ENCODE measurements around the gene CYP2A7. TPM values are rescaled to one million over a fixed set of nuclear protein-coding genes. Genes with fewer than 3 reads are reported as not detected.
"Not testable (repeated sequence)": the region's sequence is repeated elsewhere in the genome, so short reads cannot be mapped to it uniquely, and the experiment has no call there.

The CYP2A7 gene
- total and polyA plus RNA-seq, 3 experiments from 2014 or later = not detected

DNA sequence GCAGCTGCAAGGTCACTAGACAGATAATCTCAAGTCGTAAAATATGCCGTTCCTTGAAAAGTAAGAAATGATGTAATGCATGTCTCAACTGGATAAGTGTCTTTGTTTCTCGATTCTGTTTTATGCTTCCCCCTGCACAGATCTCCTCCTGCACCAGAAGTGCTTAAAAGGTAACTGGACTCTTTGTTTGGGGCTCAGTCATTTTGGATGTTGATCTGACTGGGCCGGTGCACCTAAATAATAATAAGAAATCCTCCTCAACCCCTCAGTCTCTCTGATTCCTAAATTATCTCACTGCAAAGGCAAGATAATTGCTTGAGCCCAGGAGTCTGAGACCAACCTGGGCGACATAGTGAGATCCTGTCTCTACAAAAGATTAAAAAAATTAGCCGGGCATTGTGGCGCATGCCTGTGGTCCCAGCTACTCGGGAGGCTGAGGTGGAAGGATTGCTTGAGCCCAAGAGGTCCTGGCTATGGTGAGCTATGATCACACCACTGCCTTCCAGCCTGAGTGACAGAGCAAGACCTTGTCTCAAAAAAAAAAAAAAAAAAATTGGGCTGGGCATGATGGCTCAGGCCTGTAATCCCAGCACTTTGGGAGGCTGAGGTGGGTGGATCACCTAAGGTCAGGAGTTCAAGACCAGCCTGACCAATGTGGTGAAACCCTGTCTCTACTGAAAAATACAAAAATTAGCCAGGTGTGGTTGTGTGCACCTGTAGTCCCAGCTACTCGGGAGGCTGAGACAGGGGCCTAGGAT lies 17.1 kb downstream of the CYP2A7 start:
- H3K27me3 Mint-ChIP-seq = peaks cover 10 to 30% of the 10 kb centered on the region in 2 donors
- H3K36me3 Mint-ChIP-seq; CTCF ChIA-PET; H3K27me3 ChIP-seq (ENCODE audit: insufficient read depth, low read length, poor library complexity, severe bottlenecking); H3K4me3 Mint-ChIP-seq; H3K4me3 ChIP-seq (ENCODE audit: low read length); H3K36me3 ChIP-seq (ENCODE audit: insufficient read depth, low read length); H3K4me1 Mint-ChIP-seq; H3K27ac Mint-ChIP-seq; H3K4me1 ChIP-seq (ENCODE audit: insufficient read depth, low read length); H3K9me3 Mint-ChIP-seq; DNase-seq; H3K9me3 ChIP-seq (ENCODE audit: low read length); POLR2A ChIA-PET: not testable (repeated sequence)
- peak overlapping the region; percentile 38 for H3K27ac ChIP-seq (ENCODE audit: low read depth, low read length)

DNA sequence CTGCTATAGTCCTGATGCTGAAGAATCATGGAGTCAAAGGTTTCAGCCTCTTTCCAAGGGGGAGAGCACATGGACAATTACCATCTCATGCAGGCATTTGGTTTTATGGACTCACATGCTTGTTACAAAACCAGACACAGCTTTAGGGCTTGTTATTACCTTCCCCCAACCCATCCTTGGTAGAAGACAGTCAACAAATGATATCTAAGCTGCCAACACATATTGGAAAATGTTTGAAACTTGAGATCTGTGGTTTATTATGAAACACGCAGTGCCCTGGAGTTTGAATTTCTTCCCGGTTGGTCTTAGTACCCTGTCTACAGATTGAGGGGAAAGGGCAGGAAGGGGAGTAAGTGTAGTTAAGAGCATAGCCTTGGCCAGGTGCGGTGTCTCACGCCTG lies 19.2 kb downstream of the CYP2A7 start:
- Histone ChIP-seq H3K27ac (ENCODE audit: low read depth, low read length) (no peak overlapping the region), H3K4me3 (ENCODE audit: low read length) (no peak overlapping the region), H3K9me3 (ENCODE audit: low read length) (no peaks in the 10 kb centered on the region), H3K27me3 (ENCODE audit: insufficient read depth, low read length, poor library complexity, severe bottlenecking) (no peaks in the 10 kb centered on the region), H3K4me1 (ENCODE audit: insufficient read depth, low read length) (no peaks in the 10 kb centered on the region), H3K36me3 (ENCODE audit: insufficient read depth, low read length) (no peaks in the 10 kb centered on the region)
- POLR2A ChIA-PET = no interaction called here
- H3K4me1 Mint-ChIP-seq = no peaks in the 10 kb centered on the region
- CTCF ChIA-PET = no interaction called here
- peaks cover 8 to 26% of the 10 kb centered on the region in 2 donors for H3K27me3 Mint-ChIP-seq
- peaks cover 0 to 3% (median 1%) of the 10 kb centered on the region in 3 donors for H3K36me3 Mint-ChIP-seq
- DNase-seq = no peak
- no peaks in the 10 kb centered on the region for H3K9me3 Mint-ChIP-seq
- H3K4me3 Mint-ChIP-seq = no peak overlapping the region
- H3K27ac Mint-ChIP-seq = peak overlapping the region in 1 of 8 donors; percentile 6

GRCh38 chr19:40862333-40862732 lies 19.7 kb downstream of the CYP2A7 start:
- no peak overlapping the region for H3K4me3 ChIP-seq (ENCODE audit: low read length)
- H3K9me3 ChIP-seq (ENCODE audit: low read length) = no peaks in the 10 kb centered on the region
- CTCF ChIA-PET = no interaction called here
- peaks cover 6 to 22% of the 10 kb centered on the region in 2 donors for H3K27me3 Mint-ChIP-seq
- H3K27ac ChIP-seq (ENCODE audit: low read depth, low read length) = no peak overlapping the region
- no peak overlapping the region for H3K4me3 Mint-ChIP-seq
- no peak for DNase-seq
- H3K9me3 Mint-ChIP-seq = no peaks in the 10 kb centered on the region
- no peak overlapping the region for H3K27ac Mint-ChIP-seq
- H3K27me3 ChIP-seq (ENCODE audit: insufficient read depth, low read length, poor library complexity, severe bottlenecking) = no peaks in the 10 kb centered on the region
- no peaks in the 10 kb centered on the region for H3K36me3 ChIP-seq (ENCODE audit: insufficient read depth, low read length)
- no peaks in the 10 kb centered on the region for H3K4me1 Mint-ChIP-seq
- H3K36me3 Mint-ChIP-seq = peaks cover 0 to 3% (median 1%) of the 10 kb centered on the region in 3 donors
- POLR2A ChIA-PET = no interaction called here
- no peaks in the 10 kb centered on the region for H3K4me1 ChIP-seq (ENCODE audit: insufficient read depth, low read length)

DNA sequence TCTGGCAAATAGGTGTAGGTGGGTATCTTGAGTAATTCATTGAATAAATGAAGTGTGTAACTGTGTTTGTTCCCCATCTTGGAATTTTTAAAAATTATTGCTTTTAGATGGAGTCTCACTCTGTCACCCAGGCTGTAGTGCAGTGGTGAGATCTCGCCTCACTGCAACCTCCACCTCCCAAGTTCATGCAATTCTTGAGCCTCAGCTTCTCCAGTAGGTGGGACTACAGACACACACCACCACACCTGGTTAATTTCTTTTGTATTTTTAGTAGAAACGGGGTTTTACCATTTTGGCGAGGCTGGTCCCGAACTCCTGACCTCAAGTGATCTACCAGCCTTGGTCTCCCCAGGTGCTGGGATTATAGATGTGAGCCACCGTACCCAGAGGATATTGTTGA lies 23.9 kb downstream of the CYP2A7 start:
- Mint-ChIP-seq H3K4me3 (no peak overlapping the region), H3K9me3 (no peaks in the 10 kb centered on the region), H3K27ac (no peak overlapping the region), H3K36me3 (peaks cover 0 to 3% (median 1%) of the 10 kb centered on the region in 3 donors), H3K27me3 (peaks cover 0 to 16% of the 10 kb centered on the region in 2 donors), H3K4me1 (no peaks in the 10 kb centered on the region)
- no peaks in the 10 kb centered on the region for H3K27me3 ChIP-seq (ENCODE audit: insufficient read depth, low read length, poor library complexity, severe bottlenecking)
- H3K4me1 ChIP-seq (ENCODE audit: insufficient read depth, low read length) = no peaks in the 10 kb centered on the region
- H3K9me3 ChIP-seq (ENCODE audit: low read length) = no peaks in the 10 kb centered on the region
- no peak overlapping the region for H3K27ac ChIP-seq (ENCODE audit: low read depth, low read length)
- ChIA-PET POLR2A (no interaction called here), CTCF (no interaction called here)
- no peaks in the 10 kb centered on the region for H3K36me3 ChIP-seq (ENCODE audit: insufficient read depth, low read length)
- H3K4me3 ChIP-seq (ENCODE audit: low read length) = no peak overlapping the region
- DNase-seq = no peak

GRCh38 chr19:40852467-40853152 lies 29.4 kb downstream of the CYP2A7 start:
- POLR2A ChIA-PET; H3K9me3 Mint-ChIP-seq; H3K27ac ChIP-seq (ENCODE audit: low read depth, low read length); H3K4me1 ChIP-seq (ENCODE audit: insufficient read depth, low read length); H3K4me3 Mint-ChIP-seq; H3K9me3 ChIP-seq (ENCODE audit: low read length); H3K4me3 ChIP-seq (ENCODE audit: low read length); H3K36me3 ChIP-seq (ENCODE audit: insufficient read depth, low read length); DNase-seq; CTCF ChIA-PET; H3K36me3 Mint-ChIP-seq; H3K27me3 ChIP-seq (ENCODE audit: insufficient read depth, low read length, poor library complexity, severe bottlenecking): not testable (repeated sequence)
- peak overlapping the region in 2 of 8 donors; percentile 43 to 82 for H3K27ac Mint-ChIP-seq
- peaks cover 21 to 27% of the 10 kb centered on the region in 2 donors for H3K27me3 Mint-ChIP-seq
- H3K4me1 Mint-ChIP-seq = peaks cover 7 to 17% (median 10%) of the 10 kb centered on the region in 3 donors

DNA sequence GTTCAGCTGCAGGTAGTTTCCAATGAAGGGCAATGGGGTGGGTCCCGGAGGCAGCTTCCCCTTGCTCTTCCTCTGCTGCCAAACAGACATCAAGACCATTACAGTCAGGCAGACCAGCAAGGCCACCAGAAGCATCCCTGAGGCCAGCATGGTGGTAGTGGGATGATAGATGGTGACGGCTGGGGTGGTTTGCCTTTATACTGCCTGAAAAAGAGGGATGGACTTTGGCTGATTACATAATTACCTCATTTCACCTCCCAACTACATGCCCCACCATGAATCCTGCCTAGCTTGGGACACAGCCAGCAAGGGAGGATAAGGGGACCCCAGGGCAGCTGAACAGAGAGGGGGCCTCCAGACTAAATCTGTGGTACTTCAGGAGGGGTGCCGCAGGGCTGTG lies 31.8 kb downstream of the CYP2A7 start, which contains the start of gene CYP2A6:
Gene CYP2A6, minus strand, starts transcription at position 171 of the 400 bp plus-strand sequence. Its CDS starts 21 bp downstream, at position 150.
- H3K36me3 ChIP-seq (ENCODE audit: insufficient read depth, low read length); H3K9me3 Mint-ChIP-seq; H3K36me3 Mint-ChIP-seq; H3K9me3 ChIP-seq (ENCODE audit: low read length); CTCF ChIA-PET; H3K27ac ChIP-seq (ENCODE audit: low read depth, low read length); DNase-seq; H3K27me3 ChIP-seq (ENCODE audit: insufficient read depth, low read length, poor library complexity, severe bottlenecking); H3K4me1 ChIP-seq (ENCODE audit: insufficient read depth, low read length); H3K4me3 ChIP-seq (ENCODE audit: low read length); POLR2A ChIA-PET: not testable (repeated sequence)
- H3K27me3 Mint-ChIP-seq = peaks cover 25 to 36% of the 10 kb centered on the region in 2 donors
- peak within 1 kb of the TSS in 5 of 8 donors; percentile 8 to 75 (median 68) for H3K27ac Mint-ChIP-seq
- peak within 1 kb of the TSS in 3 of 7 donors; percentile 23 to 60 (median 26) for H3K4me3 Mint-ChIP-seq
- H3K4me1 Mint-ChIP-seq = peaks cover 11 to 19% (median 12%) of the 10 kb centered on the region in 3 donors

DNA sequence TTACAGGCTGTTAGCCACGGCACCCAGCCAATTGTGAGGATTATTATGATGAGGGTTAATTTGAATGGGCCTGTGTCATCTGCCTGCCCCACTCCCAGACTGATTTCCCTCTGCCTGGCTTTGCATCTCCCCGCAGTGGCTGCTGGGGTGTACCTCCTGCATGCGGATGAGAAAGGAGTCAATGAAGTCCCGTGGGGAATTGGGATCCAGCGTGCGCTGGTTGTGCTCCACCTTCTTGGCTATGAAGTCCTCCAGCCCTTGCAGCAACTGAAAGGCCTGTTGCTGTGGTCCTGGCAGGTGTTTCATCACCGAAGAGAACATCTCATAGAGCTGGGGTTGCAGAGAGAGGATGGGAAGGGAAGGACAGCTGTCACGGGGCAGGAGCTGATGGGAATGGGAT lies 35.3 kb downstream of the CYP2A7 start:
- peak overlapping the region in 1 of 7 donors; percentile 23 for H3K4me3 Mint-ChIP-seq
- POLR2A ChIA-PET; H3K27ac ChIP-seq (ENCODE audit: low read depth, low read length); H3K9me3 Mint-ChIP-seq; H3K4me3 ChIP-seq (ENCODE audit: low read length); H3K27me3 ChIP-seq (ENCODE audit: insufficient read depth, low read length, poor library complexity, severe bottlenecking); H3K36me3 ChIP-seq (ENCODE audit: insufficient read depth, low read length); CTCF ChIA-PET; DNase-seq; H3K9me3 ChIP-seq (ENCODE audit: low read length); H3K36me3 Mint-ChIP-seq: not testable (repeated sequence)
- peaks cover 18% of the 10 kb centered on the region for H3K4me1 ChIP-seq (ENCODE audit: insufficient read depth, low read length)
- H3K27ac Mint-ChIP-seq = peak overlapping the region in 2 of 8 donors; percentile 64 to 69
- H3K27me3 Mint-ChIP-seq = peaks cover 25 to 36% of the 10 kb centered on the region in 2 donors
- peaks cover 24 to 38% (median 35%) of the 10 kb centered on the region in 3 donors for H3K4me1 Mint-ChIP-seq

GRCh38 chr19:40843653-40844052 lies 38.4 kb downstream of the CYP2A7 start:
- CTCF ChIA-PET; H3K36me3 ChIP-seq (ENCODE audit: insufficient read depth, low read length); H3K36me3 Mint-ChIP-seq; H3K9me3 ChIP-seq (ENCODE audit: low read length); H3K27me3 ChIP-seq (ENCODE audit: insufficient read depth, low read length, poor library complexity, severe bottlenecking); H3K9me3 Mint-ChIP-seq; POLR2A ChIA-PET: not testable (repeated sequence)
- H3K27ac Mint-ChIP-seq = peak overlapping the region; percentile 68 to 96 (median 93)
- Histone ChIP-seq H3K4me3 (ENCODE audit: low read length) (peak overlapping the region; percentile 27), H3K27ac (ENCODE audit: low read depth, low read length) (peak overlapping the region; percentile 24), H3K4me1 (ENCODE audit: insufficient read depth, low read length) (peaks cover 12% of the 10 kb centered on the region)
- H3K4me3 Mint-ChIP-seq = peak overlapping the region; percentile 31 to 89 (median 71)
- H3K4me1 Mint-ChIP-seq = peaks cover 19 to 32% (median 27%) of the 10 kb centered on the region in 3 donors
- peaks cover 14 to 15% of the 10 kb centered on the region in 2 donors for H3K27me3 Mint-ChIP-seq
- peak; percentile 68 to 87 (median 74) for DNase-seq
